ENCODE measurements around the gene CTLA4.

GRCh38 chr2:203897544-203897943 lies 30.0 kb downstream of the CTLA4 start:
- TF ChIP-seq CTCF (IDR thresholded peaks at IDR 0.05) (no peak), POLR2A (IDR thresholded peaks at IDR 0.05) (no peak)
